ENCODE data around the gene NCOA1.

GRCh38 chr2:24558781-24559472 is 67.9 kb downstream of the NCOA1 start:
- no peak for TF ChIP-seq EZH2phosphoT487 (IDR thresholded peaks at IDR 0.05; ENCODE audit: borderline replicate concordance, low read depth)
- TF ChIP-seq CTCF (IDR thresholded peaks at IDR 0.05), result no peak
- no peak for TF ChIP-seq TAF1 (IDR thresholded peaks at IDR 0.05; ENCODE audit: borderline replicate concordance, low read depth, low read length)
- TF ChIP-seq EP300 (IDR thresholded peaks at IDR 0.05; ENCODE audit: borderline replicate concordance in 1 of 2, low read depth in 1 of 2, low read length in 1 of 2), result no peak
- TF ChIP-seq TCF12 (IDR thresholded peaks at IDR 0.05), result no peak
- TF ChIP-seq REST (IDR thresholded peaks at IDR 0.05; ENCODE audit: low read depth, low read length), result no peak
- no peak for TF ChIP-seq RAD21 (IDR thresholded peaks at IDR 0.05; ENCODE audit: low read length)
